Activated naive CD8-positive, alpha-beta T cell (primary cell): ENCODE results near the gene SEMA4D.

ENCODE experiments used
- H3K27ac Mint-ChIP-seq: one replicate; pipeline ENCODE4 v1.8.0; 2021; ENCODE audit warnings: mixed read lengths
- H3K27me3 Mint-ChIP-seq: one replicate; pipeline ENCODE4 v1.8.0; 2021; ENCODE audit warnings: mixed read lengths
- H3K36me3 Mint-ChIP-seq: one replicate; pipeline ENCODE4 v1.8.0; 2021; ENCODE audit warnings: mixed read lengths
- H3K4me1 Mint-ChIP-seq: one replicate; pipeline ENCODE4 v1.8.0; 2021; ENCODE audit warnings: low read depth, mixed read lengths
- H3K4me3 Mint-ChIP-seq: one replicate; pipeline ENCODE4 v1.8.0; 2021; ENCODE audit warnings: mild to moderate bottlenecking, mixed read lengths
- H3K9me3 Mint-ChIP-seq: one replicate; pipeline ENCODE4 v1.8.0; 2021; ENCODE audit warnings: low read depth, mixed read lengths

SEMA4D gene

GRCh38 chr9:89412951-89413350 lies 85.0 kb downstream of the SEMA4D start:
- Mint-ChIP-seq H3K27me3 (no peaks in the 10 kb centered on the region), H3K27ac (peak overlapping the region; percentile 97), H3K9me3 (peaks cover 3% of the 10 kb centered on the region), H3K4me1 (peaks cover 87% of the 10 kb centered on the region), H3K4me3 (no peak overlapping the region), H3K36me3 (peaks cover 37% of the 10 kb centered on the region)

- peak overlapping the region; percentile 97 for H3K27ac Mint-ChIP-seq
- H3K36me3 Mint-ChIP-seq = peaks cover 36% of the 10 kb centered on the region
- peaks cover 5% of the 10 kb centered on the region for H3K9me3 Mint-ChIP-seq
- H3K4me1 Mint-ChIP-seq = peaks cover 87% of the 10 kb centered on the region
- H3K27me3 Mint-ChIP-seq = no peaks in the 10 kb centered on the region
- H3K4me3 Mint-ChIP-seq = peak overlapping the region; percentile 43
Observed at GRCh38 chr9:89412541-89412940, 85.4 kb downstream of the SEMA4D start.

GRCh38 chr9:89411759-89412158 lies 86.2 kb downstream of the SEMA4D start:
- H3K36me3 Mint-ChIP-seq = peaks cover 33% of the 10 kb centered on the region
- H3K9me3 Mint-ChIP-seq = peaks cover 4% of the 10 kb centered on the region
- H3K4me3 Mint-ChIP-seq = peak overlapping the region; percentile 43
- H3K4me1 Mint-ChIP-seq = peaks cover 87% of the 10 kb centered on the region
- H3K27ac Mint-ChIP-seq = peak overlapping the region; percentile 97
- H3K27me3 Mint-ChIP-seq = no peaks in the 10 kb centered on the region

- H3K36me3 Mint-ChIP-seq = peaks cover 28% of the 10 kb centered on the region
- H3K9me3 Mint-ChIP-seq = peaks cover 4% of the 10 kb centered on the region
Observed at GRCh38 chr9:89410641-89411350, 87.1 kb downstream of the SEMA4D start.

GRCh38 chr9:89410022-89410421 lies 87.9 kb downstream of the SEMA4D start:
- peaks cover 28% of the 10 kb centered on the region for H3K36me3 Mint-ChIP-seq
- H3K4me1 Mint-ChIP-seq = peaks cover 89% of the 10 kb centered on the region
- H3K9me3 Mint-ChIP-seq = peaks cover 4% of the 10 kb centered on the region
- no peaks in the 10 kb centered on the region for H3K27me3 Mint-ChIP-seq
- H3K4me3 Mint-ChIP-seq = peak overlapping the region; percentile 76
- peak overlapping the region; percentile 97 for H3K27ac Mint-ChIP-seq

More at GRCh38 chr9:89410641-89411350, 87.1 kb downstream of the SEMA4D start:
- peak overlapping the region; percentile 97 for H3K27ac Mint-ChIP-seq
- peaks cover 87% of the 10 kb centered on the region for H3K4me1 Mint-ChIP-seq
- no peaks in the 10 kb centered on the region for H3K27me3 Mint-ChIP-seq
- peak overlapping the region; percentile 76 for H3K4me3 Mint-ChIP-seq

- H3K27me3 Mint-ChIP-seq = no peaks in the 10 kb centered on the region
- peaks cover 88% of the 10 kb centered on the region for H3K4me1 Mint-ChIP-seq
- H3K9me3 Mint-ChIP-seq = peaks cover 4% of the 10 kb centered on the region
- peak overlapping the region; percentile 97 for H3K27ac Mint-ChIP-seq
- H3K4me3 Mint-ChIP-seq = peak overlapping the region; percentile 76
- H3K36me3 Mint-ChIP-seq = peaks cover 28% of the 10 kb centered on the region
Observed at GRCh38 chr9:89409466-89409865, 88.4 kb downstream of the SEMA4D start.

- Mint-ChIP-seq H3K27ac (peak overlapping the region; percentile 97), H3K4me3 (peak overlapping the region; percentile 76), H3K27me3 (no peaks in the 10 kb centered on the region), H3K9me3 (peaks cover 4% of the 10 kb centered on the region), H3K36me3 (peaks cover 28% of the 10 kb centered on the region), H3K4me1 (peaks cover 91% of the 10 kb centered on the region)
Observed at GRCh38 chr9:89408628-89409101, 89.2 kb downstream of the SEMA4D start.

- H3K4me1 Mint-ChIP-seq = peaks cover 83% of the 10 kb centered on the region
- peak overlapping the region; percentile 51 for H3K4me3 Mint-ChIP-seq
- H3K9me3 Mint-ChIP-seq = peaks cover 4% of the 10 kb centered on the region
- no peaks in the 10 kb centered on the region for H3K27me3 Mint-ChIP-seq
- peak overlapping the region; percentile 97 for H3K27ac Mint-ChIP-seq
- peaks cover 24% of the 10 kb centered on the region for H3K36me3 Mint-ChIP-seq
Observed at GRCh38 chr9:89407070-89407469, 90.8 kb downstream of the SEMA4D start.

- H3K9me3 Mint-ChIP-seq = peaks cover 4% of the 10 kb centered on the region
- H3K4me3 Mint-ChIP-seq = peak overlapping the region; percentile 51
- no peaks in the 10 kb centered on the region for H3K27me3 Mint-ChIP-seq
- H3K4me1 Mint-ChIP-seq = peaks cover 79% of the 10 kb centered on the region
- peak overlapping the region; percentile 97 for H3K27ac Mint-ChIP-seq
- peaks cover 21% of the 10 kb centered on the region for H3K36me3 Mint-ChIP-seq
Observed at GRCh38 chr9:89405826-89406225, 92.1 kb downstream of the SEMA4D start.

GRCh38 chr9:89404074-89404473 lies 93.8 kb downstream of the SEMA4D start:
- Mint-ChIP-seq H3K27me3 (no peaks in the 10 kb centered on the region), H3K27ac (peak overlapping the region; percentile 90), H3K4me3 (peak overlapping the region; percentile 23), H3K4me1 (peaks cover 66% of the 10 kb centered on the region), H3K36me3 (peaks cover 19% of the 10 kb centered on the region), H3K9me3 (peaks cover 4% of the 10 kb centered on the region)

- H3K9me3 Mint-ChIP-seq = peaks cover 4% of the 10 kb centered on the region
- H3K27ac Mint-ChIP-seq = peak overlapping the region; percentile 90
- peaks cover 16% of the 10 kb centered on the region for H3K36me3 Mint-ChIP-seq
- peaks cover 54% of the 10 kb centered on the region for H3K4me1 Mint-ChIP-seq
- H3K4me3 Mint-ChIP-seq = no peak overlapping the region
- H3K27me3 Mint-ChIP-seq = no peaks in the 10 kb centered on the region
Observed at GRCh38 chr9:89402695-89403427, 95.1 kb downstream of the SEMA4D start.

GRCh38 chr9:89400403-89401116 lies 97.4 kb downstream of the SEMA4D start:
- H3K36me3 Mint-ChIP-seq = peaks cover 9% of the 10 kb centered on the region
- H3K4me1 Mint-ChIP-seq = peaks cover 31% of the 10 kb centered on the region
- no peaks in the 10 kb centered on the region for H3K9me3 Mint-ChIP-seq
- no peaks in the 10 kb centered on the region for H3K27me3 Mint-ChIP-seq
- no peak overlapping the region for H3K4me3 Mint-ChIP-seq
- H3K27ac Mint-ChIP-seq = peak overlapping the region; percentile 90

- Mint-ChIP-seq H3K4me3 (no peak overlapping the region), H3K36me3 (peaks cover 12% of the 10 kb centered on the region), H3K9me3 (no peaks in the 10 kb centered on the region), H3K4me1 (peaks cover 19% of the 10 kb centered on the region), H3K27ac (peak overlapping the region; percentile 76), H3K27me3 (no peaks in the 10 kb centered on the region)
Observed at GRCh38 chr9:89398621-89399020, 99.3 kb downstream of the SEMA4D start.

- H3K27me3 Mint-ChIP-seq = no peaks in the 10 kb centered on the region
- H3K27ac Mint-ChIP-seq = peak overlapping the region; percentile 54
- H3K4me3 Mint-ChIP-seq = no peak overlapping the region
- H3K4me1 Mint-ChIP-seq = peaks cover 13% of the 10 kb centered on the region
- no peaks in the 10 kb centered on the region for H3K9me3 Mint-ChIP-seq
- peaks cover 12% of the 10 kb centered on the region for H3K36me3 Mint-ChIP-seq
Observed at GRCh38 chr9:89397471-89397870, 100.4 kb downstream of the SEMA4D start.
